COLO668 (cell line): ENCODE data around the gene VSIR.

Experiments used
- DNase-seq: peaks from one replicate; lab custom pipeline; 2025; ENCODE audit not compliant: unreplicated experiment; lab: John Stamatoyannopoulos, UW

The VSIR gene

DNA sequence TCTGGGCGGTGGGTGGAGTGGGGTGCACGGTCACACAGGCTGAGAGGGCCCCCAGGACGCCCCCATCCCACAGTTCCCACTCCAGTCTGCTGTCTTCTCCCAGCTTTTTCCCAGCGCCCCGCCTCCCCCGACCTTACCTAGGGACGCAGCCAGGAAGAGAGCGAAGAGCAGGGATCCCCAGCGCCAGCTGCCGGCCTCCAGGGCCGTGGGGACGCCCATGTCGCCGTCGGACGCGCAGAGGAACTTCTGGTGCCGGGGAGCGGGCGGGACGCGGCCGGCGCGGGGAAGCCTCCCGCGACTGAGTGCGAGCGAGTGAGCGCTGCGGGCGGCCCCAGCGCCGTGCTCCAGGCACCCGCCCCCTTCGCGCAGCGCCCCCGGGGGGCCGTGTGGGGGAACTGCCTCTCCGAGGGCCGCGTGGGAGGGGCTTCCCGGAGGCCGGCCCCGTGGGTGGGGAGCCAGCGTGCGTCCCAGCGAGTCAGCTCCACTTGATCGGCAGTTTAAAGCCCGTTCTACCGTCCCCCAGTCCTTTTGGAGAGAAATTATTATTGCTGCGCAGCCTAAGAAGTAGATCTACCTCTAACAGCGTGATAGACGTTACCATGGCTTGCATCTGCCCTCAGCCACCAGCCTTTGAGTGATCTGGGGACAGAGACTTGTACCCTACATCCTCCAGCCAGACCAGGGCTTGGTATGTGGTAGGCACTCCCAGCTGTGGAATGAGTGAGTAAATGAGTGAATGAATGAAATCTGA lies at the start of gene VSIR:
Gene VSIR, minus strand, starts transcription at position 300 of the 751 bp plus-strand sequence. Its CDS starts 81 bp downstream, at position 219.
- peak; percentile 19 for DNase-seq

DNA sequence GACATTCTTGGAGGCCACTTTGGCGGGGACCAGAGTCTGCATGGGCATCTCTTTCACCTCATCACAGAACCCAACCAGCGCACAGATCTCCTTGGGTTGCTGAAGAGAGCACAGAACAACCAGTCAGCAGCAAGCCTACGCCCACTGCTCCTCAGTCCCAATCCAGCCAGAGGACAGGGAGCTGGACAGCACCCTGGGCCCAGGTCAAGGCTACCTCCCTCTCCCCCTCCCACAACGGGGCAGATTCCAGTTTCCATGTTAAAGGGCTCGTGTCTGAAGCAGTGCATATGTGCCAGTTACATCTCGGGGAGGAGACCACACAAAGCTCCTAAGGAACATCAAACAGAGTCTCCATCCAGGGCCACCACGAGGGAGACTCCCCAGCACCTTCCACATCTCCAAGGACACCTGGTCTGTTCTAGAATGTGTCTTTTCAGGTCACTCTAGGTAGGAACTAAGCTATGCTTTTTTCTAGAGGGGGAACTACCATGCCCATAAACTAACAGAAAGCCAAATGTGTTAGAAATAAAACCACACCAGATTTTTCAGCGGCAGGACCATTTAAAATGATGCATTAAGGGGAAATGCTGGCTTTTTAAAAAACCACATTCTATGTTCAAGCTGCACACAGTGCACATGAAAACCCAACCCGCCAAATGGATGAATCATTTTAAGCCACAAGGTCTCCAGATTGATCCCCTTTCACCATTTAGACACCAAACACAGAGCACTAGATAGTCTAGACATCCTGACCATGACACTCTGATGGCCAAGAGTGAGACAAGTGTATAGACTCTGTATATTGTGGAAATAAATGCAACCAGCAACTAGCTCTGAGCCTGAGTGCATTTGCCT lies 48.8 kb upstream of the VSIR start:
- no peak for DNase-seq

DNA sequence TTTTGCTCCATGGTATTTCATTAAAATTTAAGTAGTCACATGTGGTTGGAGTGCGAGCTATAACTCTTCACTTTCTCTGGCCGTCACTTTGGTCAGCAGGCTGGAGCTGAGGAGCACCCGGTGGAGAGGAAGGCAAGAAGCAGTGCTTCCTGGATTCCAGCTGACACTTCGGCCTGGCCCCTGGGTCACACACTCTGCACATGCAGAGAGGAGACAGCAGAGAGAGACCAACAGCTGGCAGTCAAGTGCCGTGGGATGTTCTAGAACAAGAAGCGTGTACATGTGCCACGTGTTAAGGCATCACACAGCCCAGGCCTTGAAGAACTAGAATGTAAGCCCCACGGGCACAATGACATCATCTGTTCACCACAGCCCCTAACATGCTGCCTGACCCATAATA lies 47.6 kb upstream of the VSIR start:
- no peak for DNase-seq

DNA sequence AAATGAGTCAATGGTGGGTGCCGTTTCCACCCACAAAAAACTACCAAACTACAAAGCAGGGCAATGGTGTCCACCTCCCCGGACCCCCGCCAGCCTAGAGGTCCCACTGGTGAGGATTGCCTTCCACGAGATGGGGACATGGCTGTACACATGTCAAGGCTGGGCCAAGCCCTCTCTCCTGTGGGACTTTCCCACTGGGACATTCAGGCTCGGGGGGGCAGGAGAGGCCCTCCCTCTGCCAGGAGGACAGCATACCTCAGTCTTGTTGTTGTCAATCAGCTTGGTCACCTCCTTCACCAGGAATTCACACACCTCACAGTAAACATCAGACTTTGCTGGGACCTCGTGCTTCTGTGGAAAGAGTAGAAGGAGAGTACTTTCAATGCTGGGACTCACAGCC lies 46.7 kb upstream of the VSIR start:
- DNase-seq, result no peak

DNA sequence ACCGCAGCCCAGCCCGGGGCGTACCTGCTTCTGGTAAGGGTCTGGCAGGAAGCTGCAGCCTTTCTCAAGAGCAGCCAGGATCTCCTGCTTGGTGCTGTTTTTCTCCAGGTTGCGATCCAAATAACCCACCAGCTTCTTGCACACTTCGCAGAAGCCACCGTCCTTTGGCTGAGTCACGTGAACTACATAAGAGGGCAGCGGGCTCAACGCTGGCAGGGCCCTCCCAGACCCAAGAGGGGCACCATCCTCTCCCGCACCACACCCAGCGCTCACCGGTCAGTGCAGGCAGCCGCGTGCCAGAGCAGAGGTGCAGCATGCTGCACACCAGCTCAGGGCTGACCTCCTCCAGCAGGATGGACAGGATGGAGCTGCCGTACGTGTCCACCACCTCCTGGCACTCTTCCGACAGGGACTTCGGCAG lies 46.1 kb upstream of the VSIR start:
- no peak for DNase-seq

DNA sequence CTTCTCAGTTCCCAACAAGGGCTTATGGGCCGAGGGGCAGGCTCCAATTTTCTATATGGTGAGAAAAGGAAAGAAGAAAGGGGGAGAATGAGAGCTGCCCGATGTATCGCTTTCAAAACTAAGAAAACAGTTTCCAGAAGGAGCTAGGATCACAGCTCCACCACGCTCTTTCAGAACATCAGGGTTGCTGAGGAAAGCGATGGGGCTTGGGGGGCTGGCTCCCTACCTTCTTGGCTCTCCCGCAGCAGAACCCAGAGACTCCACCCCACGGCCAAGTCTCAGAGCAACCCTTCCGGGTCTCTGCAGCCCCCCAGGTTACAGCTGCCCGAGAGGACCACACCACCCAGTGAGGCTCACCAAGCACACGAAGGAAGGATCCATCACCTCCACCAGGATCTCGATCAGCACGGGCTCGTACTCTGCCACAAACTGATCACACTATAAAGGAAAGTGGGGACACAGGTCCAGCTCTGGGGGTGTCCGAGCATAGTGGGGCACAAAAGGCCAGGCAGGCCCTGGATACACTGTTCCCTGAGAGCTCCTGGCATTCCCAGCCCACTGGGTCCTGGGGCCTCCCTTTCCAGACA lies 45.4 kb upstream of the VSIR start:
- no peak for DNase-seq

DNA sequence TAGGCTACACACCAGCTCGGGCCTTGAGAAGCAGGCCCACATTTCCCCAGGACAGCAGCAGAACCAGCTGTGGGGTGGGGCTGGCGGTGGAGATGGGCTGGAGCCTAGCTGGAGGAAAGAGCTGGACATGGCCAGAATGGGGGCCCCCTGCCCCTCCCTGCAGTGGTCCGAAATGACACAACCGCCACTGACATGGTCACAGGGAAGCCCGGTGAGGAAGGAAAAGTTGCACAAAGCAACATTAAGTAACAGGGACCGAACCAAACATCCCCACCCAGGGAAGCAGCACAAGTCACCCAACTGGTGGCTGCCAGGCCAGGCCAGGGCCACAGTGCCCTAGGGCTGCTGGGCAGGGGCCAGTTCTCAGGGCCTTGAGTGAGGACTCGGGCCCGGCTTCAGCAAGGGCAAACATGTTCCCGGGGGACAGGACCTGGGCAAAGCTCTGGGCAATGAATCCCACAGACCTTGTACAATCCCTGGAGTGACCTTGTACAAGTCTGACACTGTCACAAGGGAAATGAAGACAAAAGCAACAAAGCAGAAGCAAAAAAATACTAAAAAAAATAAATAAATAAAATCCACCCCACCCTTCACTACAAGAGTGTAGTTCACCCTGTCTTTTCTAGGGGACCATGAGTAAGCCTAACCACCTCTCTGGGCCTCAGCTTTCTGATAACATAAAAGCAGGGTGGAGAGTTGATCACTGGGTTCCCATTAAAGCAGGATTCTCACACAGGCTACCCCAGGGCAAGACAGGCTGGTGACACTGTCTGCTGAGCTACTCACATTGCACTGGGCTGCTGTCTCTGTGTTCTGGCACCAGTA lies 44.7 kb upstream of the VSIR start:
- no peak for DNase-seq

DNA sequence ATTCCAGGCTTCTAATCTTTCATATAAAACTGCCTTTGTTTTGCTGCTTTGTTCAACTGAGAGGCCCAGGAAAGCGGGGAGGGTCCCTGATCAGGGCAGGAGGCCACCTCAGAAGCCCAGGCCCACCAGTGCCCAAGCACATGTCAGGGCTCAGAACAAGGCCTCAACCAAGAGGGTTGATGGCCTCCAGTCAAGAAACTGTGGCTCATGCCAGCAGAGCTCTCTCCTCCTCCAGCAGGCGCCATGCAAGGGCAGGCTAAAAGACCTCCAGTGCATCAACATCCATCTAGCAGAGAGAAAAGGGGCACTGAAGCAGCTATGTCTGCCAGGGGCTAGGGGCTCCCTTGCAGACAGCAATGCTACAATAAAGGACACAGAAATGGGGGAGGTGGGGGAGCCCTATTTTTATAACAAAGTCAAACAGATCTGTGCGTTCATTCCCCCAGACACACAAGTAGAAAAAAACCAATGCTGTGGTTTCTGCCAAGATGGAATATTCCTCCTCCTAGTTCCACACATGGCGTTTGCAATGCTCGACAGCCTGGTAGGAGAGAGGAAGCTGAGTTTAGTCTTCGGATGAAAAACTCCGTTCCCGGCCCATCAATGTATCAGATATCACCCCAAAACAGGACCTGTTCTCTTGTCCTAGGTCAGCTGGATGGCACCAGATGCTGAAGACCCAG lies 43.8 kb upstream of the VSIR start:
- DNase-seq, result no peak

DNA sequence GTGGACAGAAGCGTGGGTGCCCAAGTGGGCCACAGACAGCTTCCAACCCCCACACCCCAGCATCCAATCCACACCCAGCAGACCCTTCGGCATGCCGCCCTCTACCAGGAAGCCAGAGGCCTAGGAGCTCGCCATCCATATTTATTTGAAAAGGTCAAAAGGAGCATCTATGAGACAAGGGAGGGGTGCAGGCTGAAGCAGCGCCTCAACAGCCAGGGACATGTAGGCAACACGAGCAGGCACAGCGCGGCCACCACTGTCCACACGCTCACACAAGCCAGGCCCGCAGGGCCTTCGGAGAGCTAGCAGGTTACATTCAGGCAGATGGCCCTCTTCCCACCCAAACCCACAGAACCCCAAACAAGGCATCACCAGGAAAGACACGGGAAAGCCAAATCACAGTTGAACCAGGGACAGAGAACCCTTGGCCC lies 43.1 kb upstream of the VSIR start:
- DNase-seq, result no peak

DNA sequence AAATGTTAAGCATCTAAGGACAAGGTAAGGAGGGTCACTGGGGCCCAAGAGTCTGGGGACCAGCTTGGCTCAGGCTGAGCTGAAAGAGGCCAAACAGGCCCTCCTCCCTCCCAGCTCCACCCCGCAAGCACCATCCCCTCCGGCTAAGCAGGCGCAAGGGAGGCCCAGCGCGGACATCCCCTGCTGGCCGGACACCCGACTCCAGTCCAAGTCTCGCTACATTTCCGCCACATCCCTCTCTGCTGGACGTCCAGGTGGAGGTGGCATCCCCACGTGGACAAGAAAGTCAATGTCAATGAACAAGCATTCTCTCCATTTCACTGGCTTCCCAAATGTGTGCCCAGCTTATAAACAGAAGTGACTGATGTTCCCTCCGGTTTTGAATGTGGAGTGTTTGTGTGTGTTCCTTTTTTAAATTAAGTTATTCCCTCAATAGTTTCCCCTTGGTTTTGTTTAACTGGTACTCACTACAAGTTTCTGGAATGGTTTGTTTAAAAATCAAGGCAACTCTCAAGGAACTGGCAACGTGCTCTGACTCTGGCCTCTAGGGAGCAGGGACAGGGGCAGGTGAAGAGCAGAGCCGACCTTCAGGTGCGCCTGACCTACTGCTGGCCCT lies 42.3 kb upstream of the VSIR start:
- DNase-seq, result no peak

DNA sequence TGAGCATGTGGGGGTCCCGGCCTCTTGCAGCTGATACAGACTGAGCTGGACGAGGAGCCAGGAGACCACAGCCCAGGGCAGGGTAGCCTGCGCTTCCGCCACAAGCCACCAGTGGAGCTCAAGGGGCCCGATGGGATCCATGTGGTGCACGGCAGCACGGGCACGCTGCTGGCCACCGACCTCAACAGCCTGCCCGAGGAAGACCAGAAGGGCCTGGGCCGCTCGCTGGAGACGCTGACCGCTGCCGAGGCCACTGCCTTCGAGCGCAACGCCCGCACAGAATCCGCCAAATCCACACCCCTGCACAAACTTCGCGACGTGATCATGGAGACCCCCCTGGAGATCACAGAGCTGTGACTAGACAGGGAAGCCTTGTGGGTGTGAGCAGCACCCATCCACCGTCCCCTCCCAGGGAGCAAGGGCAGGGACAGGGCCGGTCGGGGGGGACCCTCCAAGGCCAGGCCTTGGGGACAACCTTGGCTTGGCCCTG lies 41.6 kb upstream of the VSIR start:
- DNase-seq, result no peak

DNA sequence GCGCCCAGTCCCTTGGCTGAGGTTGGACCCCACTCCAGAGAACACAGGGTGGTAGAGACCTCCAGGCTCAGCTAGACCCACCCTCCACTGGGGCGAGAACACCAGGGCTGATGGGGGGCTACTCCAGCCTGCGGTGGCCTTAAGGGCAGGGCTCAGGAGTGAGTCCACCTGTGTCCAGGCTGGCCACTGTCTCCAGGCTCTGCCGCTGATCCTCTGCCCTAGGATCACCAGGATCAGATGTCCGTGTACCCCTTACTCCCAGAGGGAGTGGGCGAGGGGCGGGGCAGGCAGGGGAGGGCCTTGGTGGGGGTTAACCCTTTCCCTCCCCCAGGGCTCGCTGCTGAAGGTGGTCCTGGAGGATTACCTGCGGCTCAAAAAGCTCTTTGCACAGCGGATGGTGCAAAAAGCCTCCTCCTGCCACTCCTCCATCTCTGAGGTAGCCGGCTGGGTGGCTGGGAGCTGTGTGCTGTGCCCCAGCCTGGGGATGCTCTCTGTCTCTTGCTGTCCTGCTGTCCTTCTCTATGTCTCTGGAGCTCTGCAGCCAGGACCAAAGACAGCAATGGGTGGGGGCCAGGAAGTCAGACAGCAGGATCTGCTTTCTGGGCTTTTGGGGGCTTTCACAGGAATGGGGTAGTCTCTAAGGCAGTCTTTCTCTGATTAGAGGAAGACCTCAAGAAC lies 39.7 kb upstream of the VSIR start:
- DNase-seq, result no peak

DNA sequence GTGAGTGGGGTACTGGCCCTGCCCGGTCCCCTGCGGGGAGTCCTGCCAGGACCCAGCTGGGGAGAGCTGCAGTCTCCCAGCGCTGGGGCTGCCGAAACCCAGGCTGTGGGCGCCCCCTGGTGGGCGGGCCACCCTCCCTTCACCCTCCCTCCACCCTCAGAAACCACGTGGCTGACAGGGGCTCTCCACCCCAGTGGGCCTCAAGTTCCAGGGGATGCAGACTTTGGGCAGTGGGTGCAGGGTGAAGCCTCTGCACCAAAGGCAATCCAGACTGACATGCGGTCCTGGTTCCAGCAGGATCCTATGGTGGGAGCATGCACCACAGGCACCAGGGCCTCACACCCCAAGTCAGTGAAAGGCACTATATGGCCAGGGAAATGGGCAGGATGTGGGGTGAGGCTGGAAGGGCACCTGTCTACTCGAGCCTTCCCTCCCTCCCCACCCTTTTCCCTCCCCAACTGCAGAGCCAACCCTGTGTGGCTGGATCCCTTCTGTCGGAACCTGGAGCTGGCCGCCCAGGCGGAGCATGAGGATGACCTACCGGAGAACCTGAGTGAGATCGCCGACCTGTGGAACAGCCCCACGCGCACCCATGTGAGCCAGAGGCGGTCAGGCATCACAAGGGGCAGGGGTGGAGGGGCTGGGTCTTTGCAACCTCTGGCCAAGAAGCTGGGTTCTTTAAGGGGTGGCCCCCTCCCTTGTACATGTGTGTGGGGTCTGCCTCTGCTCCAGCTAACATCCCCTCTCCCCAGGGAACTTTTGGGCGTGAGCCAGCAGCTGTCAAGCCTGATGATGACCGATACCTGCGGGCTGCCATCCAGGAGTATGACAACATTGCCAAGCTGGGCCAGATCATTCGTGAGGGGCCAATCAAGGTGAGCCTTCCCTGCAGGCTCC lies 38.9 kb upstream of the VSIR start:
- peak; percentile 21 for DNase-seq

DNA sequence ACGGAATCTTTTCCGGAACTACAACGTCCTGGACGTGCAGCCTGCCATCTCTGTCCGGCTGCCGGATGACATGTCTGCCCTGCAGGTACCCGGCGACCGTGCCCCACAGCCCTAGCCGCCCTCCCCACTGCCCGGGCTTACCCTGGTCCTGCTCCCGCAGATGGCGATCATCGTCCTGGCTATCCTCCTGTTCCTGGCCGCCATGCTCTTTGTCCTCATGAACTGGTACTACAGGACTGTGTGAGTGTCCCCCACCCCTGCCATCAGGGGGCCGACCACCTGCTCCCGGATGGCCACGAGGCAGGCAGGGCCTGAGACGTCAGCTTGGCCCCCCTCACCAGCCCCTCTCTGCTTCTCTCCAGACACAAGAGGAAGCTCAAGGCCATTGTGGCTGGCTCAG lies 38.0 kb upstream of the VSIR start:
- DNase-seq, result no peak

DNA sequence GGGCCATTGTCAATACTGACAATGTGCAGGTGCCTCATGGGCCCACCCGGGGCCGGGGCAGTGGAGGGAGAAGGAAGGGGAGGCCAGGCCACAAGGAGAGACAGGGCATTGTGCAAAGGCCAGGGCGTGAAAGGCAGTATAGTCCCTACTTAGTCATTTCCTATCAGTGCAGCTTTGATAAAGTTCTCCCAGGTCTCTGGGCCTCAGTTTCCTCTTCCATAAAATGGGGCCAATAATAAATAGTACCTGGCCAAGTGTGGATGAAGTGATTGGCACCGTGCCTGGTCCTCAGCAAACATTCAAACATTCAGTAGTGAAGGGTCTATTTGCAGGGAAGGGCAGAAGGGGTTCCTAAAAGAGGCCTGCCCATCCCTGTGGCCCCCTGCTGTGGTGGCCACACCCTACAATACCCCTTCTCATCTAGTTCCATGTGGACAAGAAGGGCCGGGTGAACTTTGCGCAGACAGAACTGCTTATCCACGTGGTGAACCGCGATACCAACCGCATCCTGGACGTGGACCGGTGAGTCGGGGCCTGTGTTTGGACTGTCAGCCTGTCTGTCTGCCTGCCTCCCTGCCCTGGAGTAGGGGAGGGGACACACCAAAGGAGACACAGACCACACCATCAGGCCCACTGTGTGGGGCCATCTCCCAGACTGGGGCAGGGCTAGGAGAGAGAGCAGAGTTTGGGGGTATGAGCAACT lies 36.9 kb upstream of the VSIR start:
- DNase-seq, result no peak

DNA sequence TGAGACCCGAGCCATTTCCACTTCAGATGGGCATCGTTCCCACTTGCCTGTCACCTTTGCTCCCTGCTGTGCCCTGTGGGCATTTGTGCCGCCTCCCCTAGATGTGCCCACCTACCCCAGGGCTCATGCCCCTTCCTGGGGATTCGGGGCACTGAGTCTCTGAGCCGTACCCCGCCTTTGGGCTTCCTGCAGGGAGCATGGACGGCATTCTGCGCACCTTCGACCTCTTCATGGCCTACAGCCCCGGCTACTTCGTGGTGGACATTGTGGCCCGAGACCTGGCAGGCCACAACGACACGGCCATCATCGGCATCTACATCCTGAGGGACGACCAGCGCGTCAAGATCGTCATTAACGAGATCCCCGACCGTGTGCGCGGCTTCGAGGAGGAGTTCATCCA lies 36.3 kb upstream of the VSIR start:
- DNase-seq, result no peak
